Panc1 (cell line): Measurements from ENCODE around the gene KCNN2.

Experiments used
- POLR2AphosphoS5 ChIP-seq: IDR thresholded peaks from 2 replicates; pipeline ENCODE4 v1.6.1; 2012; ENCODE audit warnings: mild to moderate bottlenecking, low read depth, low read length, moderate library complexity
- SIN3A ChIP-seq: IDR thresholded peaks from 2 replicates; pipeline ENCODE4 v1.6.1; 2012; ENCODE audit warnings: low read depth, mild to moderate bottlenecking, low read length, moderate library complexity, borderline replicate concordance; ENCODE audit not compliant: insufficient read depth
- TCF7L2 ChIP-seq: IDR thresholded peaks from 2 replicates; pipeline ENCODE4 v1.6.1; 2011; ENCODE audit warnings: mild to moderate bottlenecking, low read depth, low read length, inconsistent platforms
- TF ChIP-seq, protein P1 (sequence below): fragments of 450-650 bp; IDR thresholded peaks from 2 replicates; pipeline ENCODE4 v1.5.1; 2017; ENCODE audit warnings: mild to moderate bottlenecking
- TF ChIP-seq, protein P2 (sequence below), 2 experiments: IDR thresholded peaks; 2 replicates each; pipeline ENCODE4 v1.6.1; 2011 to 2012; ENCODE audit warnings: low read depth in 2 of 2, control low read depth in 1 of 2, low read length in 1 of 2, mild to moderate bottlenecking in 1 of 2, moderate library complexity in 1 of 2; ENCODE audit not compliant: insufficient read depth in 1 of 2

DNA sequence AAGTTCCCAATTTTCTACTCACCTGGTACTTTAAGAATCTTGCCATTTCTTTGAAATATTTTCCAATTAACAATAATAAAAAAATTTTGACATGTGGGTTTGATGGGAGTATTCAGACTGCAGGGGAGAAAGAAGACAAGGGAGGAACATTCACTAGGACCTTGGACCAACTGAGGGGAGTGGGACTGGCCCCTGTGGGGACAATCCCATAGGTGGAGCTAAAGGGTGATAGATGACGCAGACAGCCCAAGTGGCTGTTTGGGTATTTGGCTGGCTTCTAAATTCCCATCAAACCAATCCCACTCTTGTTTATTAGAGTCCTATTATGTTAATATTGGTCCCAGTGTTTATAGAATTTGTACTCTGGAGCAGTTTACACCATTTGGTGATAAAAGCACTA is 65.3 kb downstream of the KCNN2 start:
- TF ChIP-seq, protein P1, sequence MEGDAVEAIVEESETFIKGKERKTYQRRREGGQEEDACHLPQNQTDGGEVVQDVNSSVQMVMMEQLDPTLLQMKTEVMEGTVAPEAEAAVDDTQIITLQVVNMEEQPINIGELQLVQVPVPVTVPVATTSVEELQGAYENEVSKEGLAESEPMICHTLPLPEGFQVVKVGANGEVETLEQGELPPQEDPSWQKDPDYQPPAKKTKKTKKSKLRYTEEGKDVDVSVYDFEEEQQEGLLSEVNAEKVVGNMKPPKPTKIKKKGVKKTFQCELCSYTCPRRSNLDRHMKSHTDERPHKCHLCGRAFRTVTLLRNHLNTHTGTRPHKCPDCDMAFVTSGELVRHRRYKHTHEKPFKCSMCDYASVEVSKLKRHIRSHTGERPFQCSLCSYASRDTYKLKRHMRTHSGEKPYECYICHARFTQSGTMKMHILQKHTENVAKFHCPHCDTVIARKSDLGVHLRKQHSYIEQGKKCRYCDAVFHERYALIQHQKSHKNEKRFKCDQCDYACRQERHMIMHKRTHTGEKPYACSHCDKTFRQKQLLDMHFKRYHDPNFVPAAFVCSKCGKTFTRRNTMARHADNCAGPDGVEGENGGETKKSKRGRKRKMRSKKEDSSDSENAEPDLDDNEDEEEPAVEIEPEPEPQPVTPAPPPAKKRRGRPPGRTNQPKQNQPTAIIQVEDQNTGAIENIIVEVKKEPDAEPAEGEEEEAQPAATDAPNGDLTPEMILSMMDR = no peak
- TF ChIP-seq POLR2AphosphoS5 (no peak), SIN3A (no peak), TCF7L2 (no peak)
- TF ChIP-seq, protein P2, sequence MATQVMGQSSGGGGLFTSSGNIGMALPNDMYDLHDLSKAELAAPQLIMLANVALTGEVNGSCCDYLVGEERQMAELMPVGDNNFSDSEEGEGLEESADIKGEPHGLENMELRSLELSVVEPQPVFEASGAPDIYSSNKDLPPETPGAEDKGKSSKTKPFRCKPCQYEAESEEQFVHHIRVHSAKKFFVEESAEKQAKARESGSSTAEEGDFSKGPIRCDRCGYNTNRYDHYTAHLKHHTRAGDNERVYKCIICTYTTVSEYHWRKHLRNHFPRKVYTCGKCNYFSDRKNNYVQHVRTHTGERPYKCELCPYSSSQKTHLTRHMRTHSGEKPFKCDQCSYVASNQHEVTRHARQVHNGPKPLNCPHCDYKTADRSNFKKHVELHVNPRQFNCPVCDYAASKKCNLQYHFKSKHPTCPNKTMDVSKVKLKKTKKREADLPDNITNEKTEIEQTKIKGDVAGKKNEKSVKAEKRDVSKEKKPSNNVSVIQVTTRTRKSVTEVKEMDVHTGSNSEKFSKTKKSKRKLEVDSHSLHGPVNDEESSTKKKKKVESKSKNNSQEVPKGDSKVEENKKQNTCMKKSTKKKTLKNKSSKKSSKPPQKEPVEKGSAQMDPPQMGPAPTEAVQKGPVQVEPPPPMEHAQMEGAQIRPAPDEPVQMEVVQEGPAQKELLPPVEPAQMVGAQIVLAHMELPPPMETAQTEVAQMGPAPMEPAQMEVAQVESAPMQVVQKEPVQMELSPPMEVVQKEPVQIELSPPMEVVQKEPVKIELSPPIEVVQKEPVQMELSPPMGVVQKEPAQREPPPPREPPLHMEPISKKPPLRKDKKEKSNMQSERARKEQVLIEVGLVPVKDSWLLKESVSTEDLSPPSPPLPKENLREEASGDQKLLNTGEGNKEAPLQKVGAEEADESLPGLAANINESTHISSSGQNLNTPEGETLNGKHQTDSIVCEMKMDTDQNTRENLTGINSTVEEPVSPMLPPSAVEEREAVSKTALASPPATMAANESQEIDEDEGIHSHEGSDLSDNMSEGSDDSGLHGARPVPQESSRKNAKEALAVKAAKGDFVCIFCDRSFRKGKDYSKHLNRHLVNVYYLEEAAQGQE (IDR thresholded peaks at IDR 0.05; ENCODE audit: insufficient read depth in 1 of 2, low read depth in 2 of 2, low read length in 1 of 2) = no peak
